ENCODE data around the gene BANP. TPM values are rescaled to one million over a fixed set of nuclear protein-coding genes. Genes with fewer than 3 reads are reported as not detected.
"Not testable (repeated sequence)": the region's sequence is repeated elsewhere in the genome, so short reads cannot be mapped to it uniquely, and the experiment has no call there.

BANP gene
- total RNA-seq, 1 donor from 2014 or later = 17.6 TPM

GRCh38 chr16:88017587-88018101, 66.4 kb downstream of the BANP start:
- H3K4me3 ChIP-seq (ENCODE audit: low read depth, low read length) = no peak overlapping the region
- TF ChIP-seq, protein P1, sequence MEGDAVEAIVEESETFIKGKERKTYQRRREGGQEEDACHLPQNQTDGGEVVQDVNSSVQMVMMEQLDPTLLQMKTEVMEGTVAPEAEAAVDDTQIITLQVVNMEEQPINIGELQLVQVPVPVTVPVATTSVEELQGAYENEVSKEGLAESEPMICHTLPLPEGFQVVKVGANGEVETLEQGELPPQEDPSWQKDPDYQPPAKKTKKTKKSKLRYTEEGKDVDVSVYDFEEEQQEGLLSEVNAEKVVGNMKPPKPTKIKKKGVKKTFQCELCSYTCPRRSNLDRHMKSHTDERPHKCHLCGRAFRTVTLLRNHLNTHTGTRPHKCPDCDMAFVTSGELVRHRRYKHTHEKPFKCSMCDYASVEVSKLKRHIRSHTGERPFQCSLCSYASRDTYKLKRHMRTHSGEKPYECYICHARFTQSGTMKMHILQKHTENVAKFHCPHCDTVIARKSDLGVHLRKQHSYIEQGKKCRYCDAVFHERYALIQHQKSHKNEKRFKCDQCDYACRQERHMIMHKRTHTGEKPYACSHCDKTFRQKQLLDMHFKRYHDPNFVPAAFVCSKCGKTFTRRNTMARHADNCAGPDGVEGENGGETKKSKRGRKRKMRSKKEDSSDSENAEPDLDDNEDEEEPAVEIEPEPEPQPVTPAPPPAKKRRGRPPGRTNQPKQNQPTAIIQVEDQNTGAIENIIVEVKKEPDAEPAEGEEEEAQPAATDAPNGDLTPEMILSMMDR (conservative IDR thresholded peaks at IDR 0.05; ENCODE audit: low read depth, low read length) = no peak
- no peak for DNase-seq (ENCODE audit: low read depth)

DNA sequence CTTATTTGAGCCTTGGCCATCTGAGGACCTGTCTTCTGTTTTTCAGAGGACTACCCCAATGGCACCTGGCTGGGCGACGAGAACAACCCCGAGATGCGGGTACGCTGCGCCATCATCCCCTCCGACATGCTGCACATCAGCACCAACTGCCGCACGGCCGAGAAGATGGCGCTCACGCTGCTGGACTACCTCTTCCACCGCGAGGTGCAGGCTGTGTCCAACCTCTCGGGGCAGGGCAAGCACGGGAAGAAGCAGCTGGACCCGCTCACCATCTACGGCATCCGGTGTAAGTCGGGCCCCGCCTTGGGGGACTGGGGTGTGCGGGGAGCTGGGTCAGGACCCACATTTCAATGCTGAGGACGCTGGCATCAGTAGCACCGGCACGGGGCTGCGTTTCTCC, 67.1 kb downstream of the BANP start:
- not testable (repeated sequence) for H3K4me3 ChIP-seq (ENCODE audit: low read depth, low read length); DNase-seq (ENCODE audit: low read depth)

GRCh38 chr16:88019041-88019820, 68.0 kb downstream of the BANP start:
- DNase-seq (ENCODE audit: low read depth); H3K4me3 ChIP-seq (ENCODE audit: low read depth, low read length): not testable (repeated sequence)

- TF ChIP-seq, protein P1 (conservative IDR thresholded peaks at IDR 0.05; ENCODE audit: low read depth, low read length) = no peak
- no peak for DNase-seq (ENCODE audit: low read depth)
- H3K4me3 ChIP-seq (ENCODE audit: low read depth, low read length) = no peak overlapping the region
Measured at GRCh38 chr16:88019821-88020515, 68.7 kb downstream of the BANP start.

DNA sequence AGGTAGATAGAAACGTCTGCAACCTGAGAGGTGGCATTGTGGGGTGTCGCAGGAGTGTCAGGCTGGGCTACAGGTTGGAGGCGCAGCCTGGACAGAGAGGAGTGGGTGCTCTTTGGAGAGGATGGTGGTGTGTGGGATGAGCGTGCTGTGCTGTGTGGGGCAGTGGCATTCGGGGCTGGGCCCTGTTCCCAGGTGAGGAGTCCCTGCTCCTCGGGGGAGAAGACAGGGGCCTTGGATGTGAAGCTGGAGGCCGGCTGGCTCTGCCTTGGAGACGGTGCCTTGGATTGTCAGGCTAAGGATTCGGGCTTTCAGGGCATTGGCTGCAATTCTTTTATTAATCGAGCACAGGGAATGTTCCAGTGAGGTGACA, 69.3 kb downstream of the BANP start:
- DNase-seq (ENCODE audit: low read depth) = no peak
- TF ChIP-seq, protein P1 (conservative IDR thresholded peaks at IDR 0.05; ENCODE audit: low read depth, low read length) = no peak
- H3K4me3 ChIP-seq (ENCODE audit: low read depth, low read length) = no peak overlapping the region

- not testable (repeated sequence) for DNase-seq (ENCODE audit: low read depth); H3K4me3 ChIP-seq (ENCODE audit: low read depth, low read length)
Measured at GRCh38 chr16:88021041-88021970, 70.1 kb downstream of the BANP start.

DNA sequence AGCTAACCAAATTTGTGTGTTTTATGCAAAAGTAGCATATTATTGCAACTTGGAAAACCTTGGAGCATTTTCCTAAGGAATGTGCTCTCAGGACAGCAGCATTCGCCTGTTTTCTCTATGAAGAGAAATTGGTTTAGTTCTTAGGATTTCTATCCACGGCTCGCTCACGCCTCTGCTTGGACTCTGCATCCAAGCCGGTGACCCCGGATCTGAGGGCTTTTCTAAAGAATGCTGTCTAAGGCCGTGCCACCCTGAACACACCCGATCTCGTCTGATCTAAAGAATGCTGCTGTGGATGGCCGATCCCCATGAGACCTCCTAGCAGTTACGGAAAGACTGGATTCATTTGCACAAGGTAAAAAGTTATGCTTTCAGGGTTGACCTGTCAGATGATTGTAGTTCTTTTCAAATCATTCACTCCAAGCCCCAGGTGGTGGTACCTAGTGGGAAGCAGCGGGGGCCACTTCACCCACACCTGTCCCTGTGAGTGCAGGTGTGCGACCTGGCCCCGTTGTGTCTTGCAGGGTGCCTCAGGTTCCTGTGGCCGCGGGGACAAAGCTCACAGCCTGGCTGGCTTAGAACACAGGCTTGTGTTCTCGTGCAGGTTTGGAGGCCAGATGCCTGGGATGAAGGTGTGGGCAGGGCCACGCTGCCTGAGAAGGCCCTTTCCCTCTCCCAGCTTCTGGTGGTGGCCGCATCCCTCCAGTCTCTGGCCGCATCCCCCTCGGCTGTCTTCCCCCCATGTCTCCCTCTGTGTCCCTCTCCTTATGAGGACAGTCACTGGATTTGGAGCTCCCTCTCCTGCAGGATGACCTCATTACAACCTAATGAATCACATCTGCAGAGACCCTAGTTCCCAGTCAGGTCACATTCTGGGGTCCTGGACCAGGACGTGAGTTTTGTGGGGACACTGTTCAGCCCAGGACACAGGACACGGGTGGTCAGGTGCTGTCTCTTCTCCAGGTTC, 71.1 kb downstream of the BANP start:
- no peak for DNase-seq (ENCODE audit: low read depth)
- no peak overlapping the region for H3K4me3 ChIP-seq (ENCODE audit: low read depth, low read length)
- TF ChIP-seq, protein P1 (conservative IDR thresholded peaks at IDR 0.05; ENCODE audit: low read depth, low read length) = no peak

Measured in epithelial cell of proximal tubule (primary cell).